22Rv1 (cell line): Measurements from ENCODE around the gene TBCEL.
A peak's percentile ranks its signal among the peaks of the same experiment; 100 is the strongest.

ENCODE experiments used
- H3K27ac ChIP-seq: fragments of 450-650 bp; 2 replicates; pipeline ENCODE4 v1.5.1; 2017
- ZFX ChIP-seq: fragments of 450-650 bp; IDR thresholded peaks from 2 replicates; pipeline ENCODE4 v1.6.1; 2017; ENCODE audit warnings: antibody characterized with exemption, borderline replicate concordance
- TF ChIP-seq, protein P1 (sequence below): fragments of 450-650 bp; IDR thresholded peaks from 2 replicates; pipeline ENCODE4 v1.5.1; 2017; ENCODE audit warnings: mild to moderate bottlenecking

The TBCEL gene

DNA sequence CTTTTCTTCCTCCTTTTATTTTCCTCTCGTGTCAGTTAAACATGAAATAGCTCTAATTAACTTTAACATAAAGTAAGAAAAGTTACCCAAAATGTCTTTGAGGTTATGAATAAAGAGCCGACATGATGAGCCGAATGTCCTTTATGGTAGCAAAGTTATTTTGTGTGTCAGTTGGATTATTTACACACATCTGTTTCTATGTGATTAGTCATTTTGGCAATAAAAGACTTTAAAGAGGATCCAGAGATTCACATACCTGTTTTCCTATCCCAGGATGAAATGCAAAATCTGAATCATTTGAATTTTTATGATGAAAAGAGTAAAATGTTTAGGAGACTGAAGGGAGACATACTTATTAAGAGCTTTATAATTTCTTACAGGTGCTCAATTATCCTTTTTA, 43.1 kb downstream of the TBCEL start:
- H3K27ac ChIP-seq = peak overlapping the region; percentile 62
- TF ChIP-seq, protein P1, sequence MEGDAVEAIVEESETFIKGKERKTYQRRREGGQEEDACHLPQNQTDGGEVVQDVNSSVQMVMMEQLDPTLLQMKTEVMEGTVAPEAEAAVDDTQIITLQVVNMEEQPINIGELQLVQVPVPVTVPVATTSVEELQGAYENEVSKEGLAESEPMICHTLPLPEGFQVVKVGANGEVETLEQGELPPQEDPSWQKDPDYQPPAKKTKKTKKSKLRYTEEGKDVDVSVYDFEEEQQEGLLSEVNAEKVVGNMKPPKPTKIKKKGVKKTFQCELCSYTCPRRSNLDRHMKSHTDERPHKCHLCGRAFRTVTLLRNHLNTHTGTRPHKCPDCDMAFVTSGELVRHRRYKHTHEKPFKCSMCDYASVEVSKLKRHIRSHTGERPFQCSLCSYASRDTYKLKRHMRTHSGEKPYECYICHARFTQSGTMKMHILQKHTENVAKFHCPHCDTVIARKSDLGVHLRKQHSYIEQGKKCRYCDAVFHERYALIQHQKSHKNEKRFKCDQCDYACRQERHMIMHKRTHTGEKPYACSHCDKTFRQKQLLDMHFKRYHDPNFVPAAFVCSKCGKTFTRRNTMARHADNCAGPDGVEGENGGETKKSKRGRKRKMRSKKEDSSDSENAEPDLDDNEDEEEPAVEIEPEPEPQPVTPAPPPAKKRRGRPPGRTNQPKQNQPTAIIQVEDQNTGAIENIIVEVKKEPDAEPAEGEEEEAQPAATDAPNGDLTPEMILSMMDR = no peak
- no peak for TF ChIP-seq ZFX

DNA sequence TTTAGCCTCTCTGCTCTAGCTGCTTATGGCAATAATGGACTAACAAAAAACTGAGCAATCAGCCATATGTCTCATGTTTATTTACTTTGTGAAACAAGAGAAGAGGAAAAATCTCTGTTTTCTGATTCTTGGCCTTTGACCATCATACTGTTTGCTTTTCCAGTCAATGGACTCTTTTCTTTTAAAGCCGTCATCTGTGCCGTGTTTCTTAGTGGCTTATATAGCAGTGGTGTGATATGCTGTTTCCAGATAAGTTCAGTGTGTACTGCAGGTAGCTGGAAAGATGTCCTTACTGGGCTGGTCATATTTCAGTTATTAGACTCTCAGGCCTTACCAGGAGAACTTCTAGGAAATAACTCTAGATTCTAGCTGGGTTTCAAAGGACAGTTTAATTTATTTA, 43.6 kb downstream of the TBCEL start:
- peak overlapping the region; percentile 62 for H3K27ac ChIP-seq
- TF ChIP-seq, protein P1 = no peak
- no peak for TF ChIP-seq ZFX

DNA sequence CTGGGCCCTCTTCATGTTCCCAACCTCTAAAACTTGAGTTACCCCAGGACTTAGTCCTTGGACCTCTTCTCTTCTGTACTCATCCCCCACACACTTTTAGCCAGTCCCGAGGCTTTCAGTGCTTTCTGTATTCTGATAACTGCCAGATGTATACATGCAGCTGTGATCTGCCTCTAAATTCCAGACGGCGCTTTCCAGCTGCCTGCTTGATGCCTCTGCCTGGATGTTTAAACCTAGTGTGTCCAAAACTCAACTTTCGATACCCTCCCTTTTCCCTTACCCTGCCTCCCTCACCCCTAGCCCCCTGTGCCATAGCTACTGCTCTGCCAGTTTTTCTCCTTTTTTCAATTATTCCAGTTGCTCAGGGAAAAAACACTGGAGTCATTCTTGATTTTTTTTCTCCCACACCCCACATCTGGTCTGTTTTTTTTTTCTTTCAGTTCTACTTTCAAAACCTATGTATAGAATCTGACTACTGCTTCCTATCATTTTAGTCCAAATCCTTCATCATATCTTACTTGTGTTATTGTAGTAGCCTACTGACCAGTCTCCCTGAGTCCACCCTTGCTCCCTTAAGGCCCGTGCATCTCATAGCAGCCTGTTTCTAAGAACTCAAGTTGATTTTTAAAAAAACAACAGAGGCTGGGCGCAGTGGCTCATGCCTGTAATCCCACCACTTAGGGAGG, 44.2 kb downstream of the TBCEL start:
- no peak for TF ChIP-seq ZFX
- TF ChIP-seq, protein P1 = no peak
- peak overlapping the region; percentile 62 for H3K27ac ChIP-seq

DNA sequence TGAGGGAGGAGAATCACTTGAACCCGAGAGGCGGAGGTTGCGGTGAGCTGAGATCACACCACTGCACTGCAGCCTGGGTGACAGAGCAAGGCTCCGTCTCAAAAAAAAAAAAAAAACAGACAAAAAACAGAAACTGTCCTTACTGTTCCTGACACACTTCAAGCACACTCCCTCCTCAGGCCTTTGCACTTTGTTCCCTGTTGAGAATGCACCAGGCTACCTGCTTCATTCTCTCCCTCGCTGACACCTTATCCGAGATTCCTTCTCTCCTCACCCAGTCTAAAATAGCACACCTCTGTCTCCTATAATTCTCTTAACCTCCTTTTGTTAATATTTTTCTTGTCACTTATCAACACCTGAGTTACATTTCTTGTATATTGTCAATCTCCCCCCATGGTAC, 44.9 kb downstream of the TBCEL start:
- TF ChIP-seq, protein P1 = no peak
- no peak for TF ChIP-seq ZFX

DNA sequence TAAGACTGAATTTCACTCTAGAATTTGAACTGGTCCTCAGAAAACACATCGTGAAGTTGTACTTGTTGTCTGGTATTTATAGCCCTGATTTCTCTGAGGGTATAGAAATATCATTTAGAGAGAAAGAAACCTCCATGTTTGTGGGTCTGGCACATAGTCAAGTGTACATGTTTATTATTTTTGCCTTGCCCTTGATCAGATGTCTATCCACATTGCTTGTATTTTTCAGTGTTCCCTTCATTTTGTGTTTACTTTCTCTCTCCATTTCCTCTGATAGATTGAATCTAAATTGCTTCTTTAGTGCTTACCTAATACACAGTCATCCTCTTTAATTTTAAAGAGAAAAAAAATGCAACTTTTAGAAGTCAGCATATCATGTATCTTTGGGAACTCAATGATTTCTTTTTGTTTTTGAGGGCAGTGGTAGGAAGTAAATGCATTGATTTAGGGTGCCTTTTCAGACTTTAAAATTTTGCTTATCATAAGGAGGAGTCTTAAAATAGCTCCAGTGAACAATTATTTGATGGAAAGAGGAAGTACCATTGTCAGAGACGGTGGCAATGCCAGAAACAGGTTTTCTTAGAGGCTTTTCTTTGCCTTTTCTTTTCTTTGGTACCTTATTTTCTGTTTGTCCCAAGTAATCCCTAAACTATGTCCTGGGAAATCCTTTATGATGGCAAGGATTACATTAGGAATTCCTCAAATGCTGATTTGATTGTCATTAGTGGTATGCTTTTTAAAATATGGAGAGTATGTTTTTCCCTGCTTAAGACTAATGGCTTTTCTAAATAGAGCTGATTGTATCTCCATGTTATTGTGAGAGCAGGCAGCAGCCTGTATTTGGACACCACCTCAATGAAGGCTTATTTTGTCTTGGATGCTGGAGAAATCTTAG, 47.3 kb downstream of the TBCEL start:
- TF ChIP-seq, protein P1 = no peak
- TF ChIP-seq ZFX = no peak
- no peak overlapping the region; the same call in 1 of the 2 replicates for H3K27ac ChIP-seq

More for the DNA sequence above, 44.9 kb downstream of the TBCEL start:
- H3K27ac ChIP-seq = no peak overlapping the region

DNA sequence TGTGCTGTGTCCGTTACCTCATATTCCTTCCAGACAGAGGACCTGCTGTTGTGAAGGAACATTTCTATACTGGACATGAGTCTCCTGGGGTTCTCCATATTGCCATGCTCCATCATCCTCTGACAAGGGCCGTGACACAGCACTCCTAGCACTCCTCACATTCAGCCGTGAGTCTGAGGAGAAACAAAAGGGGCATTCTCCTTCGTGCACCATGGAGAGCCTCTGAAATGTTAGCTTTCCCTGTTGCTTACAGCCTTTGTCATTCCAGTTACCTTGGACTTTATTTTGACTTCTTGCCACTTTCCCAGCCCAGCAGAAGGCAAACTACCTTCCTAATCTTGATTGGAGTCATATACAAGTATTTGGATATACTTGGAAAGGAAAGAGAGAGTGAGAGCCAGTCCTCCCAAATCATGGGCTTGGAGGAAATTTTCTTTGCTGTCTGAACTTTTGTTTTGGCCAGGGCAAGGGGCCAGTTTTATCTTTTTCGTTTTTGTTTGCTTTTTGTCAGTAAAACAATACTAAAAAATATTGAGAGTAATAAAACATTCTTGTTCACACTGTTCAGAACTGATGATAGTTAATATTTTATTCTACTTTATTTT, 48.0 kb downstream of the TBCEL start:
- no peak overlapping the region; the same call in 1 of the 2 replicates for H3K27ac ChIP-seq

More for the DNA sequence above, 48.0 kb downstream of the TBCEL start:
- TF ChIP-seq, protein P1 = no peak
